ENCODE data around the gene FLYWCH1. TPM values are rescaled to one million over a fixed set of nuclear protein-coding genes. Genes with fewer than 3 reads are reported as not detected.

The FLYWCH1 gene
- total RNA-seq, 4 donors from 2014 or later = 33.8 to 61.6 (median 46.8) TPM

- peaks cover 0 to 42% (median 0%) of the 10 kb centered on the region in 4 donors for H3K27me3 ChIP-seq
- H3K9me3 ChIP-seq = no peaks in the 10 kb centered on the region
- intact Hi-C loops (cut with DNase I) = no loop called here
- no peak overlapping the region for H3K27ac ChIP-seq (replicated peaks in 1 of 4)
- no peak for DNase-seq (ENCODE audit: extremely low spot score)
- TF ChIP-seq EP300 (IDR thresholded peaks at IDR 0.05) (no peak), POLR2A (IDR thresholded peaks at IDR 0.05; ENCODE audit: low read depth) (no peak), CTCF (IDR thresholded peaks at IDR 0.05) (no peak), POLR2AphosphoS5 (IDR thresholded peaks at IDR 0.05) (no peak)
- no peak overlapping the region for H3K4me3 ChIP-seq
- H3K36me3 ChIP-seq = no peaks in the 10 kb centered on the region
- H3K4me1 ChIP-seq = peaks cover 11 to 25% (median 16%) of the 10 kb centered on the region in 4 donors
- 43% methylated on average over 3 of the region's 9 CpGs for WGBS
These were observed 75.6 kb downstream of the FLYWCH1 start for GRCh38 chr16:2987286-2987685.

- TF ChIP-seq POLR2A (IDR thresholded peaks at IDR 0.05; ENCODE audit: low read depth) = no peak
- TF ChIP-seq CTCF (IDR thresholded peaks at IDR 0.05) = no peak
- no peak for TF ChIP-seq POLR2AphosphoS5 (IDR thresholded peaks at IDR 0.05)
- no peak for TF ChIP-seq EP300 (IDR thresholded peaks at IDR 0.05)
These were observed 76.1 kb downstream of the FLYWCH1 start for GRCh38 chr16:2987833-2988232.

GRCh38 chr16:2988590-2989099, 76.9 kb downstream of the FLYWCH1 start:
- no peak overlapping the region for H3K27ac ChIP-seq (replicated peaks in 1 of 4)
- no peak for TF ChIP-seq POLR2A (IDR thresholded peaks at IDR 0.05; ENCODE audit: low read depth)
- TF ChIP-seq CTCF (IDR thresholded peaks at IDR 0.05) = no peak
- no peak for TF ChIP-seq POLR2AphosphoS5 (IDR thresholded peaks at IDR 0.05)
- TF ChIP-seq EP300 (IDR thresholded peaks at IDR 0.05) = no peak
- DNase-seq (ENCODE audit: extremely low spot score) = no peak
- H3K27me3 ChIP-seq = peaks cover 0 to 42% (median 0%) of the 10 kb centered on the region in 4 donors
- peaks cover 5 to 18% (median 13%) of the 10 kb centered on the region in 4 donors for H3K4me1 ChIP-seq
- no peaks in the 10 kb centered on the region for H3K36me3 ChIP-seq
- 69% methylated on average over 5 of the region's 8 CpGs for whole genome bisulfite sequencing
- H3K9me3 ChIP-seq = no peaks in the 10 kb centered on the region
- intact Hi-C loops (cut with DNase I) = no loop called here
- H3K4me3 ChIP-seq = no peak overlapping the region

More at GRCh38 chr16:2987833-2988232, 76.1 kb downstream of the FLYWCH1 start:
- peaks cover 0 to 42% (median 0%) of the 10 kb centered on the region in 4 donors for H3K27me3 ChIP-seq
- no peak overlapping the region for H3K27ac ChIP-seq (replicated peaks in 1 of 4)
- DNase-seq (ENCODE audit: extremely low spot score) = no peak
- H3K36me3 ChIP-seq = no peaks in the 10 kb centered on the region
- peaks cover 11 to 25% (median 16%) of the 10 kb centered on the region in 4 donors for H3K4me1 ChIP-seq
- H3K4me3 ChIP-seq = no peak overlapping the region
- WGBS = 65% methylated on average over 4 of the region's 8 CpGs
- no peaks in the 10 kb centered on the region for H3K9me3 ChIP-seq
- intact Hi-C loops (cut with DNase I) = no loop called here

GRCh38 chr16:2990891-2991290, 79.2 kb downstream of the FLYWCH1 start:
- H3K27ac ChIP-seq (replicated peaks in 1 of 4) = no peak overlapping the region
- no peak overlapping the region for H3K4me3 ChIP-seq
- TF ChIP-seq POLR2A (IDR thresholded peaks at IDR 0.05; ENCODE audit: low read depth) (no peak), POLR2AphosphoS5 (IDR thresholded peaks at IDR 0.05) (no peak), CTCF (IDR thresholded peaks at IDR 0.05) (no peak), EP300 (IDR thresholded peaks at IDR 0.05) (no peak)
- H3K9me3 ChIP-seq = no peaks in the 10 kb centered on the region
- WGBS = 82% methylated on average over 5 of the region's 10 CpGs
- peaks cover 0 to 4% (median 1%) of the 10 kb centered on the region in 4 donors for H3K4me1 ChIP-seq
- intact Hi-C loops (cut with DNase I) = no loop called here
- DNase-seq (ENCODE audit: extremely low spot score) = no peak
- peaks cover 0 to 49% (median 0%) of the 10 kb centered on the region in 4 donors for H3K27me3 ChIP-seq
- H3K36me3 ChIP-seq = no peaks in the 10 kb centered on the region
